Lung (tissue), 12 donors: ENCODE data around the gene SYNE1. TPM values are rescaled to one million over a fixed set of nuclear protein-coding genes. Genes with fewer than 3 reads are reported as not detected.
"Not testable (repeated sequence)": the region's sequence is repeated elsewhere in the genome, so short reads cannot be mapped to it uniquely, and the experiment has no call there.

Experiments used
- ATAC-seq: fragments of 200-7000 bp; cut with Tn5 transposase; one replicate; pipeline ENCODE4 v1.9.1; 2020; ENCODE audit warnings: moderate number of reproducible peaks; ENCODE audit not compliant: insufficient read depth, low FRiP score
- DNase-seq, 3 donors: peaks; one replicate each; pipeline ENCODE4 v3.0.0-alpha.2; 2013 to 2017
- H3K27ac ChIP-seq, 2 donors: one replicate each; pipeline ENCODE4 v1.5.1; 2013; ENCODE audit warnings: mild to moderate bottlenecking in 2 of 2, moderate library complexity in 2 of 2, control low read depth in 1 of 2, inconsistent platforms in 1 of 2, low read depth in 1 of 2, low read length in 1 of 2
- H3K27me3 ChIP-seq, 3 donors: one replicate each; pipeline ENCODE4 v1.5.1; 2013; ENCODE audit warnings: low read length in 2 of 3; ENCODE audit not compliant: control insufficient read depth in 3 of 3, insufficient read depth in 3 of 3
- H3K36me3 ChIP-seq, 4 donors: one replicate each; pipeline ENCODE4 v1.5.1; 2013; ENCODE audit warnings: low read length in 4 of 4, mild to moderate bottlenecking in 1 of 4, moderate library complexity in 1 of 4; ENCODE audit not compliant: control insufficient read depth in 4 of 4, insufficient read depth in 4 of 4
- H3K4me1 ChIP-seq, 5 donors: one replicate each; pipeline ENCODE4 v1.5.1; 2013; ENCODE audit warnings: low read length in 5 of 5, mild to moderate bottlenecking in 2 of 5, moderate library complexity in 1 of 5; ENCODE audit not compliant: control insufficient read depth in 5 of 5, insufficient read depth in 5 of 5
- H3K4me3 ChIP-seq: one replicate; pipeline ENCODE4 v1.5.1; 2013; ENCODE audit warnings: mild to moderate bottlenecking, control low read depth, moderate library complexity
- H3K9ac ChIP-seq, 2 donors: one replicate each; pipeline ENCODE4 v1.5.1; 2013; ENCODE audit warnings: low read length in 2 of 2, control low read depth in 1 of 2; ENCODE audit not compliant: insufficient read depth in 1 of 2
- H3K9me3 ChIP-seq, 4 donors: one replicate each; pipeline ENCODE4 v1.5.1; 2013; ENCODE audit warnings: low read length in 3 of 4, mild to moderate bottlenecking in 1 of 4, moderate library complexity in 1 of 4; ENCODE audit not compliant: control insufficient read depth in 4 of 4, insufficient read depth in 3 of 4
- WGBS, 2 donors: extraction: QIAGEN DNeasy Blood & Tissue Kit; methylation state at CpG; one replicate each; pipeline ENCODE4 v1.1.7; 2013; 5-methylcytosine and 5-hydroxymethylcytosine counted together
- polyA plus RNA-seq, 2 donors: library from polyadenylated mRNA; stranded (reverse); fragments of 200-250 nt; gene quantifications; one replicate each; pipeline ENCODE4 v1.2.1, GENCODE V29; 2013
- total RNA-seq, 2 donors: library from RNA; depleted of rRNA in 1 of 2; stranded (reverse); fragments of >200 nt in 1 of 2; gene quantifications; one replicate each; pipeline ENCODE4 v1.2.1, GENCODE V29; 2014 to 2021
- TF ChIP-seq, protein P1 (sequence below): IDR thresholded peaks from 2 replicates; pipeline ENCODE4 v1.5.1; 2012; ENCODE audit warnings: mild to moderate bottlenecking; ENCODE audit errors: control extremely low read depth, extremely low read depth
- donor health status: control.
- donor health status: control.
- donor health status: Bipolar disorder and iron deficiency.
- donor health status: healthy.
- donor health status: DM: yes; HTN: yes; CAD: no.

Gene SYNE1
- total and polyA plus RNA-seq, 4 donors = 26.4 to 352 (median 131) TPM

DNA sequence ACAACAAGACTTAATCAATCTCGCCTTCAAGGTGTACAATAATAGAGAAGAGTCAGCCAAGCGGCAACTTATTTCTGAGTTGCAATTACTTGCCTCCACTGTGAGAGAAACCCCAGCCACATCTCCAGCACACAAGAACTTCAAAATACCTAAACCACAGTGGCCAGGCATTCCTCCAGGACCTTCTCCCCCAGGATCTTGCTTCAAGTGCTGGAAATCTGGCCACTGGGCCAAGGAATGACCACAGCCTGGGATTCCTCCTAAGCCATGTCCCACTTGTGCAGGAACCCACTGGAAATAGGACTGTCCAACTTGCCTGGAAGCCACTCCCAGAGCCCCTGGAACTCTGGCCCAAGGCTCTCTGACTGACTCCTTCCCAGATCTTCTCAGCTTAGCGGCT is 144.9 kb downstream of the SYNE1 start:
- not testable (repeated sequence) for H3K4me3 ChIP-seq, H3K9me3 ChIP-seq, H3K27ac ChIP-seq, H3K36me3 ChIP-seq, H3K4me1 ChIP-seq, ATAC-seq, DNase-seq, H3K27me3 ChIP-seq, H3K9ac ChIP-seq
- 96% methylated on average over 3 of the region's 3 CpGs for WGBS, 2 donors

DNA sequence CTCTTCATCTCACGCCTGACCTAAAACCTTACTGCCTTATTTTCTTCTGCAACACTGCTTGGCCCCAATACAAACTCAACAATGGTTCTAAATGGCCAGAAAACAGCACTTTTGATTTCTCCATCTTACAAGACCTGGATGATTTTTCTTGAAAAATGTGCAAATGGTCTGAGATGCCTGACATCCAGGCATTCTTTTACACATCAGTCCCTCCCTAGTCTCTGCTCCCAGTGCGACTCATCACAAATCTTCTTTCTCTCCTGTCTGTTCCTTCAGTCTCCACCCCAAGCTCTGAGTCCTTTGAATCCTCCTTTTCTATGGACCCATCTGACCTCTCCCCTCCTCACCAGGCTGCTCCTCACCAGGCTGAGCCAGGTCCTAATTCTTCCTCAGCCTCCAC is 145.7 kb downstream of the SYNE1 start:
- not testable (repeated sequence) for H3K9ac ChIP-seq, H3K9me3 ChIP-seq, H3K27me3 ChIP-seq, H3K4me3 ChIP-seq, DNase-seq, H3K27ac ChIP-seq, H3K36me3 ChIP-seq, ATAC-seq, H3K4me1 ChIP-seq
- WGBS, 2 donors = 88 to 90% methylated on average over 2 of the region's 2 CpGs

DNA sequence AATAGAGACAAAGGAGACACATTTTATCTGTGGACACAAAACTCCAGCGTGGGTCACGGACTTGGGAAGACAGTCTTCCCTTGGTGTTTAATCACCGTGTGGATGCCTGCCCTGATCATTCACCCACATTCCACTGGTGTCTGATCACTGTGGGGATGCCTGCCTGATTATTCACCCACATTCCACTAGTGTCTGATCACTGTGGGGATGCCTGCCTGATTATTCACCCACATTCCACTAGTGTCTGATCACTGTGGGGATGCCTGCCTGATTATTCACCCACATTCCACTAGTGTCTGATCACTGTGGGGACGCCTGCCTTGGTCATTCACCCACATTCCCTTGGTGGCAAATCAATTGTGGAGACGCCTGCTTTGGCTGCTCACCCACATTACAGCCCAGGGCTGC is 146.2 kb downstream of the SYNE1 start:
- H3K9me3 ChIP-seq = not testable (repeated sequence)

DNA sequence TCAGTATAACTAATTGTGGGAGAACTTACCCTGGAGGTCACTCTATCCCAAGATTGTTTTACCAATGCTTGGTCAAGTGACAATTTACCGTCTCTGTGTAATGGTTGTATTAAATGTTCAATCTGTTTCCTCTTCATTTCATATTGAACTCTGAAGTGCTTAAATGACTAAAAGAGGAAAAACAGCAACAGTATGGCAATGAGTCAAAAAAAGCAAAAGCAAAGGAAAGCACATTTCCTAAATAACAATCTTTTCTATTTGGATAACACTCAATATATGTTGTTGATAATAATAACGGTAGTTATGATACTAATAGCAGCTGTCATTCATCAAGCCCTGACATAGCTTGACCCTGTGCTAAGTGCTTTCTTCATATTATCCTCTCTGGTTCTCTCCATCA is 152.4 kb downstream of the SYNE1 start:
- Histone ChIP-seq H3K4me3 (no peak overlapping the region), H3K9ac (no peak overlapping the region), H3K4me1 (peaks cover 0 to 4% (median 0%) of the 10 kb centered on the region in 5 donors), H3K27me3 (no peaks in the 10 kb centered on the region), H3K27ac (no peak overlapping the region), H3K9me3 (no peaks in the 10 kb centered on the region), H3K36me3 (peaks cover 0 to 8% (median 0%) of the 10 kb centered on the region in 4 donors)
- WGBS, 2 donors = 70 to 78% methylated on average over 2 of the region's 2 CpGs
- TF ChIP-seq, protein P1, sequence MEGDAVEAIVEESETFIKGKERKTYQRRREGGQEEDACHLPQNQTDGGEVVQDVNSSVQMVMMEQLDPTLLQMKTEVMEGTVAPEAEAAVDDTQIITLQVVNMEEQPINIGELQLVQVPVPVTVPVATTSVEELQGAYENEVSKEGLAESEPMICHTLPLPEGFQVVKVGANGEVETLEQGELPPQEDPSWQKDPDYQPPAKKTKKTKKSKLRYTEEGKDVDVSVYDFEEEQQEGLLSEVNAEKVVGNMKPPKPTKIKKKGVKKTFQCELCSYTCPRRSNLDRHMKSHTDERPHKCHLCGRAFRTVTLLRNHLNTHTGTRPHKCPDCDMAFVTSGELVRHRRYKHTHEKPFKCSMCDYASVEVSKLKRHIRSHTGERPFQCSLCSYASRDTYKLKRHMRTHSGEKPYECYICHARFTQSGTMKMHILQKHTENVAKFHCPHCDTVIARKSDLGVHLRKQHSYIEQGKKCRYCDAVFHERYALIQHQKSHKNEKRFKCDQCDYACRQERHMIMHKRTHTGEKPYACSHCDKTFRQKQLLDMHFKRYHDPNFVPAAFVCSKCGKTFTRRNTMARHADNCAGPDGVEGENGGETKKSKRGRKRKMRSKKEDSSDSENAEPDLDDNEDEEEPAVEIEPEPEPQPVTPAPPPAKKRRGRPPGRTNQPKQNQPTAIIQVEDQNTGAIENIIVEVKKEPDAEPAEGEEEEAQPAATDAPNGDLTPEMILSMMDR = no peak
- DNase-seq (peak in 1 of 3 donors; percentile 4), ATAC-seq (no peak)

More for the DNA sequence above, 146.2 kb downstream of the SYNE1 start:
- not testable (repeated sequence) for H3K4me1 ChIP-seq, ATAC-seq, H3K36me3 ChIP-seq, H3K9ac ChIP-seq, DNase-seq, H3K4me3 ChIP-seq, H3K27me3 ChIP-seq, H3K27ac ChIP-seq
- 86 to 93% methylated on average over 5 of the region's 5 CpGs for WGBS, 2 donors

DNA sequence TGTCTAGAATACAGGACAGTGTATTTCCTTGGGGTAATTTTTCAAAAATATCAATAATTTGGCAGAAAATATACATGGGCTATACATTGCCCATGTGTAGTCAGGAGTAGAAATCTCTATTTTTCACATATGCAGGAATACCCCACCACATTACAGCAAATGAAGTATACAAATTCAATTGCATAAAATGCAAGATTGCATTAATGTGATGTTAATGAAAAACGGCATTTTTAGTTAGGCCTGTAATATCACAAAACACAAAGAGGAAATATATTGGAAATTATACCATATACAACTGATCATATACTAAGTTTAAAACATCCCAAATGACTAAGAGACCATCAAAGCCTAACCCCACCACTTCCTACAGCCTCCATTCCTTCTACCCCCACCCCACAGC is 154.9 kb downstream of the SYNE1 start:
- TF ChIP-seq, protein P1 = no peak
- DNase-seq (no peak), ATAC-seq (no peak)
- peaks cover 0 to 4% (median 0%) of the 10 kb centered on the region in 5 donors for H3K4me1 ChIP-seq
- no peaks in the 10 kb centered on the region for H3K27me3 ChIP-seq
- H3K27ac ChIP-seq = no peak overlapping the region
- H3K4me3 ChIP-seq = no peak overlapping the region
- no peaks in the 10 kb centered on the region for H3K9me3 ChIP-seq
- peaks cover 0 to 8% (median 0%) of the 10 kb centered on the region in 4 donors for H3K36me3 ChIP-seq
- 94 to 100% methylated on average over 1 of the region's 1 CpG for WGBS, 2 donors
- no peak overlapping the region for H3K9ac ChIP-seq
